Gastroesophageal sphincter (tissue), 4 donors: ENCODE data around the gene THADA. TPM values are rescaled to one million over a fixed set of nuclear protein-coding genes. Genes with fewer than 3 reads are reported as not detected.
A peak's percentile ranks its signal among the peaks of the same experiment; 100 is the strongest.

ENCODE experiments used
- ATAC-seq: fragments of 150-250 bp; one replicate; pipeline ENCODE4 v1.9.1; 2016; ENCODE audit warnings: mild to moderate bottlenecking, moderate library complexity
- H3K27ac ChIP-seq, 4 donors: fragments of 200-600 bp; sonication (generic) in 3 of 4; 1 replicate in 3 of 4; 2 replicates in 1 of 4; pipeline ENCODE4 v1.5.1; 2016 to 2019
- H3K27me3 ChIP-seq: fragments of 200-600 bp; sonication (generic); one replicate; pipeline ENCODE4 v1.5.1; 2019
- H3K36me3 ChIP-seq, 2 donors: fragments of 200-600 bp; sonication (generic); one replicate each; pipeline ENCODE4 v1.5.1; 2019; ENCODE audit warnings: control low read depth in 1 of 2
- H3K4me1 ChIP-seq, 3 donors: fragments of 200-600 bp; sonication (generic); 1 replicate in 2 of 3; 2 replicates in 1 of 3; pipeline ENCODE4 v1.5.1; 2016 to 2019; ENCODE audit warnings: control low read depth in 2 of 3
- H3K4me3 ChIP-seq, 2 donors: fragments of 200-600 bp; sonication (generic); one replicate each; pipeline ENCODE4 v1.5.1; 2019; ENCODE audit warnings: mild to moderate bottlenecking in 1 of 2, moderate library complexity in 1 of 2
- H3K9me3 ChIP-seq, 3 donors: fragments of 200-600 bp; sonication (generic); one replicate each; pipeline ENCODE4 v1.5.1; 2017 to 2019; ENCODE audit warnings: control low read depth in 2 of 3
- CTCF ChIP-seq, 4 experiments: fragments of 200-600 bp in 2 of 4; fragments of 450-650 bp in 2 of 4; sonication (generic) in 1 of 4; IDR thresholded peaks; one replicate each; pipeline ENCODE4 v1.5.1; 2017 to 2019; ENCODE audit warnings: antibody characterized with exemption in 4 of 4, mild to moderate bottlenecking in 2 of 4, moderate library complexity in 2 of 4
- EP300 ChIP-seq: sonication (generic); formaldehyde crosslinking; IDR thresholded peaks from one replicate; pipeline ENCODE4 v1.6.1; 2017; ENCODE audit warnings: antibody characterized with exemption, mild to moderate bottlenecking
- POLR2A ChIP-seq, 2 donors: fragments of 450-650 bp; IDR thresholded peaks; one replicate each; pipeline ENCODE4 v1.6.1; 2017; ENCODE audit warnings: antibody characterized with exemption in 2 of 2, mild to moderate bottlenecking in 2 of 2, moderate library complexity in 1 of 2
- POLR2AphosphoS5 ChIP-seq: sonication (generic); formaldehyde crosslinking; IDR thresholded peaks from one replicate; pipeline ENCODE4 v1.6.1; 2017; ENCODE audit warnings: antibody characterized with exemption
- WGBS, 2 donors: methylation state at CpG; one replicate each; pipeline ENCODE4 v1.1.5; 2018; ENCODE audit warnings: low coverage in 1 of 2; 5-methylcytosine and 5-hydroxymethylcytosine counted together
- total RNA-seq, 4 donors: library from RNA; depleted of rRNA; stranded (reverse); fragments of >200 nt; gene quantifications; one replicate each; pipeline ENCODE4 v1.1.0, GENCODE V29; 2016

The THADA gene
- total RNA-seq, 4 donors from 2014 or later: 19.7 to 34.4 (median 22.3) TPM

DNA sequence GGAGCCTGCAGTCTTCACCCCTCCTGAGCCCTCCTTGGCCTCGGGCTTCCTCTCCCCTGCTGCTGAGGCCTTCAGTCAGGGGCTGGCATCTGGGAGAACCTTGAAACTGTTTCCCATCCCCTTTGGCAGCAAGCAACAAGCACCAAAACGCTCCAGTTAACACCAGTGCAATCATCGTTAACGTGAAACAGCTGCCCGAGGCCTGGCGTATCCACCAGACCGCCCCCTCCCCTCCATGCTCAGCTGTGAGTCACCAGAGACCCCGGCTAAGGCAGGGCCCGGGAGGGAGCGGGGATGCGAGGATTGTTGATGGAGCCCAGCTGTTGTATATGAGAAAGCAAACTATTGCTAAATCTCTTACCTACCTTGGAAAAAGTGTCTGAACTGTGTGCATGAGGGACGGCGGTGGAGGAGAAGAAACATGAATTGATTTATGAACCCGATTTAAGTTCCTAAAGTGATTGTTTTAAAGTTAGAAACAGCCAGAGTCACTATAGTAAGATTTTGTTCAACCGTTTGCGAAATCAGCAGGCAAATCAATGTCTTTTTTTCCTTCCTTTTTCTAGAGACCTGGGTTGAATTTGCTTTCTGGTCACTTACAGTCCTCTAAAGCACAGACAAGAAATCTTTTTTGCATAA lies 374.6 kb downstream of the THADA start:
- peak; percentile 17 for ATAC-seq
- H3K36me3 ChIP-seq: peaks cover 0 to 28% of the 10 kb centered on the region in 2 donors
- peak overlapping the region; percentile 73 to 90 for H3K4me3 ChIP-seq
- H3K4me1 ChIP-seq: peaks cover 5 to 64% (median 38%) of the 10 kb centered on the region in 3 donors
- H3K27me3 ChIP-seq: no peaks in the 10 kb centered on the region
- no peaks in the 10 kb centered on the region for H3K9me3 ChIP-seq
- peak; percentile 40 to 48 for TF ChIP-seq POLR2A (IDR thresholded peaks at IDR 0.05)
- TF ChIP-seq EP300: no peak
- TF ChIP-seq POLR2AphosphoS5: peak; percentile 91
- H3K27ac ChIP-seq: peak overlapping the region; percentile 96 to 99 (median 98)
- WGBS, 2 donors: 0 to 2% methylated on average over 5 to 10 of the region's 16 CpGs

- no peak for ATAC-seq
- Histone ChIP-seq H3K36me3 (peaks cover 0 to 28% of the 10 kb centered on the region in 2 donors), H3K9me3 (no peaks in the 10 kb centered on the region), H3K4me3 (peak overlapping the region in 1 of 2 donors; percentile 90), H3K4me1 (peaks cover 5 to 68% (median 38%) of the 10 kb centered on the region in 3 donors), H3K27ac (peak overlapping the region; percentile 96 to 99 (median 98)), H3K27me3 (no peaks in the 10 kb centered on the region)
- WGBS, 2 donors: 15 to 18% methylated on average over 5 of the region's 5 CpGs
- TF ChIP-seq CTCF (IDR thresholded peaks at IDR 0.05): peak in 1 of 4 experiments; percentile 6
- TF ChIP-seq POLR2AphosphoS5: no peak
Observed at GRCh38 chr2:43220760-43221123, 375.1 kb downstream of the THADA start.

DNA sequence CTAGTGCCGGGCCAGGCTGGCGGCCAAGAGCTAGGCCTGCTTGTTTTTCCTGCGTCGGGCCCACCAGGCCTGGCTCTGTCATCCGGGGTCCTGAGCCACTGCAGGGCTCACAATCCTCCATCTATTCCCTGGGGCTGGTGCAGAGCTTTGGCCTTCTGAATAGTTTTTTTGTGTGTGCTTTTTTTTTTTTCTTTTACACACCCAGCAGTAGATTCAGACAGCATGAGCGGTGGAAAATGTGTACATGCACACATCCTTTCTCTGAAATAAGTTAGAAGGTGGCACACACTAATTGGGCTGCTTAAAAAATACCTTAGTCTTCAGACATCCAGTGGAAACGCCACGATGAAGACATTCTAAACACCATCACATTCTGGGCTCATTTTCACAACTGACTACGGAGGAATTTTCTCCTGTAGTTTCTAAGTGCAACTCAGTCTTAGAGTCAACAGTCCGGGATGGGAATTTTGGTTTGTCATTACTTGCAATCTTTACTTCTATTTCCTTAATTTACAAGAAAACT lies 375.5 kb downstream of the THADA start:
- TF ChIP-seq POLR2AphosphoS5 (peak; percentile 4), EP300 (no peak), POLR2A (IDR thresholded peaks at IDR 0.05) (no peak), CTCF (IDR thresholded peaks at IDR 0.05) (no peak)
- Histone ChIP-seq H3K9me3 (no peaks in the 10 kb centered on the region), H3K27ac (peak overlapping the region; percentile 96 to 99 (median 98)), H3K4me1 (peaks cover 5 to 72% (median 38%) of the 10 kb centered on the region in 3 donors), H3K4me3 (peak overlapping the region; percentile 29 to 90), H3K36me3 (peaks cover 0 to 25% of the 10 kb centered on the region in 2 donors), H3K27me3 (no peaks in the 10 kb centered on the region)
- ATAC-seq: no peak
- WGBS, 2 donors: 1 to 2% methylated on average over 8 to 9 of the region's 10 CpGs

- ATAC-seq: peak; percentile 72
- peak overlapping the region; percentile 29 to 90 for H3K4me3 ChIP-seq
- H3K4me1 ChIP-seq: peaks cover 5 to 73% (median 38%) of the 10 kb centered on the region in 3 donors
- H3K36me3 ChIP-seq: peaks cover 0 to 18% of the 10 kb centered on the region in 2 donors
- 0 to 20% methylated on average over 1 to 11 of the region's 35 CpGs for WGBS, 2 donors
- H3K27ac ChIP-seq: peak overlapping the region; percentile 96 to 99 (median 98)
- H3K9me3 ChIP-seq: no peaks in the 10 kb centered on the region
- TF ChIP-seq POLR2AphosphoS5 (peak; percentile 57), POLR2A (IDR thresholded peaks at IDR 0.05) (peak; percentile 63 to 73), EP300 (no peak), CTCF (IDR thresholded peaks at IDR 0.05) (peak in 2 of 4 experiments; percentile 10 to 15)
- no peaks in the 10 kb centered on the region for H3K27me3 ChIP-seq
Observed at GRCh38 chr2:43219383-43220228, 376.2 kb downstream of the THADA start.

GRCh38 chr2:43218702-43219382 lies 377.0 kb downstream of the THADA start:
- Histone ChIP-seq H3K27me3 (no peaks in the 10 kb centered on the region), H3K36me3 (peaks cover 0 to 10% of the 10 kb centered on the region in 2 donors), H3K27ac (peak overlapping the region; percentile 96 to 99 (median 98)), H3K4me1 (peaks cover 5 to 73% (median 38%) of the 10 kb centered on the region in 3 donors), H3K4me3 (peak overlapping the region; percentile 29 to 90), H3K9me3 (no peaks in the 10 kb centered on the region)
- no peak for ATAC-seq
- 6 to 8% methylated on average over 2 to 3 of the region's 8 CpGs for WGBS, 2 donors
- no peak for TF ChIP-seq CTCF (IDR thresholded peaks at IDR 0.05)
- TF ChIP-seq POLR2A (IDR thresholded peaks at IDR 0.05): no peak
- TF ChIP-seq POLR2AphosphoS5: no peak
- TF ChIP-seq EP300: no peak
